ENCODE results near the gene RBM4B. TPM values are rescaled to one million over a fixed set of nuclear protein-coding genes. Genes with fewer than 3 reads are reported as not detected.
A peak's percentile ranks its signal among the peaks of the same experiment; 100 is the strongest.

The RBM4B gene
- total RNA-seq, 2 donors from 2014 or later = 12.5 to 18.4 TPM

DNA sequence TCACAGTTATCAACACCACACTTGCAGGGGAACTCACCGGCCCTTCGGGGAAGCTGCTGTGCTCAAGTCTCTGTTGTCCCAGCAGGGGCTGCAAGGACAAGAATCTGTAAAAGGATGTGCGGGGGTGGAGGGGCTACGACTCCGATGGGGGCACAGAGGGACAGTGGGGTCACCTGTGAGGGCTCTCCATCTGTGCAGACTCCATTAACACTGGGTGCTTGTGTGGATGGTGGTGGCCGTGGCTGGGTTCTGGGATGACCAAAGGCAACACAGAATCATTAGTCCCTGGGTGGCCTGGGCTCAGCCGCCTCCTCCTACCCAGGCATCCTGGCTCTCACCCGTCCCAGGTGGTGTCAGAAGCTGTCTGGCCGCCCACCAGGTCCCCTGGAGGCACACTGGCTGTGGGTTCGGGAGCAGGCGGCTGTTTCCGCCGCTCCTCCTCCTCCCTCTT is 10.2 kb upstream of the RBM4B start:
- DNase-seq = no peak
- no peak for ATAC-seq (replicated peaks in 1 of 2)
- Mint-ChIP-seq H3K27me3 (ENCODE audit: low read depth) (no peaks in the 10 kb centered on the region), H3K9me3 (no peaks in the 10 kb centered on the region), H3K4me1 (ENCODE audit: low read depth) (no peaks in the 10 kb centered on the region), H3K36me3 (ENCODE audit: insufficient read depth in 2 of 2) (no peaks in the 10 kb centered on the region), H3K27ac (no peak overlapping the region), H3K4me3 (no peak overlapping the region)

DNA sequence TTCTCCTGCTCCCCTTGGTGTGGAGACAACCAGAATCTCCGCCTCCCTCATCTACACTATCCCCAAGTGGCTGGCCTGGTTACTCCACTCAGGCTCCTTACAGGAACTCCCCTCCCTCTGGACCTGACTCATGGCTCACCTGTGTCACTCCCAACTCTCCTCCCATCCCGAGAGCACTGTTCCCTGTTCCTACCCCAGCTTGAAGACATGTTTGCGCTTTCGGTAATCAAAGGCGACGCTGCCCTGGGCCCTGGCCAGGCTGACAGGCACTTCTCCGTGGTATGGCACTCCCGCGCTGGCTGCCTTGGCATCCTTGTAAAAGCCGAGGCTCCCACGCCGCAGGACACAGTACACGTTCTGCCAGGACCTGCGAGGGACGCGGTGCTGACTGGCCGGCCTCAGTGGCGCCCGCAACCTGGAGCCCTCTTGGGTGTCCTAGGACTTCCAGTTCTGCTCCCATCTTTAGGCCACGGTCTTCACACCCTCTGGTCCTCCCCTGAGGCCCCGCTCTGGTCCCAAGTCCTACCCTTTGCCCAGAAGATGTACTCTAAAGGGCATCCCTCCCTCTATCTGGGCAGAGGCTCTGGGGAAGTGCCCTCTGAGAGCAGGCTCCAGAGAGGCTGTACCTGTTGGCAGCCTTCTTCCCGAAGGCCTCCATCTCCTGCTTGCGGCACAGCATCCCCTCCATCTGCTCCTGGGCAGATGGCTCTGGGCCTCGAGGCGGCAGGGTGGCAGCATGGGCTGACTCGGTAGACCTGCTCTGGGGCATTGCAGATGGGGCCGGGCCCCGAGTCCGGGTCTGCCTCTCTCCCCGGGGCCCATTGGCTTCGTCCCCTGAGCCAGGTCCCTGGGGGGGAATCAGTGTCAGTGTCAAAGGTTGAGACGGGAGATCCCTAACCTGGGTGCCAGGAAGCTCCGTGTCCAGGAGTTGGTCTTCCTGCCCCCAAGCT is 9.4 kb upstream of the RBM4B start:
- Mint-ChIP-seq H3K36me3 (ENCODE audit: insufficient read depth in 2 of 2) (no peaks in the 10 kb centered on the region), H3K4me1 (ENCODE audit: low read depth) (no peaks in the 10 kb centered on the region), H3K27ac (no peak overlapping the region), H3K4me3 (no peak overlapping the region), H3K9me3 (no peaks in the 10 kb centered on the region), H3K27me3 (ENCODE audit: low read depth) (no peaks in the 10 kb centered on the region)
- no peak for DNase-seq
- no peak for ATAC-seq (replicated peaks in 1 of 2)

DNA sequence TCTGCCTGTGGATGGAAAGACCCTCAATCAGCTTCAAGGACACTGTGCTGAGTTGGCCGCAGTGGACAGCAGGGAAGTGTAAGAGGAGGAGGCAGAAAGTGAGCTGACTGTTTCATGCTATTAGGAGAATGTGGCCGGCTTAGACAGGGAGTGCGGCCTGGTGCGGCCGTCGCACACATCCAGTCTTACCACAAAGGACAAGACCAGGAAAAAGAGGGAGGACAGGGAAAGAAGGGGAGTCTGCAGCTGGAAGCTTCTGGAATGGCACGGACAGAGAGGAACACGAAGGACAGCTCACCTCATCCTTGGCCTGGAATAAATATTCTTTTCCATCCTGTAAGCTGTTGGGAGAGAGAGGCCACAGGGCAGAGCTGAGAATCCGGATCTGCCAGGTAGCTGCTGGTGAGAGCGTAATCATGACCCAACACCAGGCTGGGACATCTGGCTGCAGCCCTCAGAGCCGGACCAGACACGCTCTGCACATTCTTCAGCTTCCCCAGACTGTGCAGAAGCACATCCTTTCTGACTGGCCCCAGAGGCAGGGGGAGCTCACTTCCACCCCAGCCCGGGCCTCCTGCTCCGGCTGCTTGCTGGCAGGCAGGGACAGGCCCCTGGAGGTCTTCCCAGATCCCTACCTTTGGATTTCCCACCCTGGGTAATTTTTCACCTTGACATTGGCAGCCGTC is 8.6 kb upstream of the RBM4B start:
- H3K4me3 Mint-ChIP-seq = no peak overlapping the region

DNA sequence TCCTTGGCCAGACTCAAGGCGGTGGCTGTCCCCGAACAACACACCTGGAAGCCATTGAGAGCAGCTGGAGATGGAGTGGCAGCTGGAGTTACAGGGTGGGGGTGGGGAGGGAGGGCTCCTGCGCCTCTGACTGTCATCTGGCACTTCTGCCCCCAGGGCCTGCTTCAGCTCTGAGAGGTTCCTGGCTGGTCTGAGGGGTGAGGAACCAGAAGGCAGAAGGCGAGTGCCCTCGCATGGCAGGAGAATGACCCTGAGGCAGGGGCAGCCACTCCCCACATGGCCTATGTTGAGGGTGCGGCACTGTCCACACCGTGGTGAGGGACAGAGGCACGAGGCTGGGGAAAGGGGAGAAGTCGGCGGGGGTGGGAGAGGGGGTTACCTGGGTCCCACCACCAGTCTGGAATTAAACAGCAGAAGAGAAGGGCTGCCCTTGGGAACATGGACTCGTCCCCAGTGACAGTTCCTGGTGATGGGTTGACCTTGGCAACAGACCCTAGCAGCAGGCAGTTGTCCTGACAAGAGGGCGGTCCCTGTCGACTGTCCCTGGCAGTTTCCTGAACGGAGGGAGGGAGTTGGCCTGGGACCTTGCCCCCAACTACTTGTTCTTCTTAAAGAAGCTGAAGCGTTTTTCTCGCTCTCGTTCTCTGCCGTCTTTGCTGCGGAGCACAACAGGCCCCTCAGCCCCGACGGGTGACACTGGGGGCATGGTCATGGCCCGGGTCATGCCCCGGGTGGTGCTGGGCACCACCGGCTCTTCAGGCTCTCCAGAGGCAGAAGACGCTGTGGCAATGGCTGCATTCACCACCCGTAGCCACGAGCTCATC is 7.8 kb upstream of the RBM4B start:
- Mint-ChIP-seq H3K27me3 (ENCODE audit: low read depth) (no peaks in the 10 kb centered on the region), H3K27ac (no peak overlapping the region), H3K4me3 (no peak overlapping the region), H3K36me3 (ENCODE audit: insufficient read depth in 2 of 2) (no peaks in the 10 kb centered on the region), H3K9me3 (no peaks in the 10 kb centered on the region), H3K4me1 (ENCODE audit: low read depth) (no peaks in the 10 kb centered on the region)
- DNase-seq = no peak
- ATAC-seq (replicated peaks in 1 of 2) = no peak

More for the DNA sequence above, 8.6 kb upstream of the RBM4B start:
- Mint-ChIP-seq H3K27me3 (ENCODE audit: low read depth) (no peaks in the 10 kb centered on the region), H3K27ac (no peak overlapping the region), H3K4me1 (ENCODE audit: low read depth) (no peaks in the 10 kb centered on the region), H3K36me3 (ENCODE audit: insufficient read depth in 2 of 2) (no peaks in the 10 kb centered on the region), H3K9me3 (no peaks in the 10 kb centered on the region)
- ATAC-seq (replicated peaks in 1 of 2) = no peak
- DNase-seq = no peak

DNA sequence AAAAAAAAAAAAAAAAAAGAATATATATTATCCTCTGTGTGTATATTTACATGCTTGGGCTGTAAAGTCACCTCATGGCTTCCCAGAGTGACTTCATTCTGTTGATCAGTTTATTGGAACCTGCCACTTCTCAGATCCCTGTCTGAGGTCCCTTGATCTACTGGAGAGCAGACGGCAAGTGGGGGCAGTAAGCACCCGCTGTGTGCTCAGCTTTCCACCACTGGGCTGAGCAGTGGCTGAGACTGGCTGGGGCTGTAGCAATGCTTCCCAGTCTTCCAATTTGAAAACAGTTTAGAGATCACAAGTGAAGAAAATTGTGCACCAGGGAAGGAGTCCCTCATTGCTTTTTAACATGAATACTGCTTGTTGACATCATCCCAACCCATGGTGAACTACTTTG is 6.9 kb upstream of the RBM4B start:
- ATAC-seq (replicated peaks in 1 of 2) (no peak), DNase-seq (no peak)
- H3K9me3 Mint-ChIP-seq = no peaks in the 10 kb centered on the region
- H3K27me3 Mint-ChIP-seq (ENCODE audit: low read depth) = no peaks in the 10 kb centered on the region
- no peaks in the 10 kb centered on the region for H3K36me3 Mint-ChIP-seq (ENCODE audit: insufficient read depth in 2 of 2)
- no peak overlapping the region for H3K4me3 Mint-ChIP-seq
- no peaks in the 10 kb centered on the region for H3K4me1 Mint-ChIP-seq (ENCODE audit: low read depth)
- H3K27ac Mint-ChIP-seq = no peak overlapping the region

DNA sequence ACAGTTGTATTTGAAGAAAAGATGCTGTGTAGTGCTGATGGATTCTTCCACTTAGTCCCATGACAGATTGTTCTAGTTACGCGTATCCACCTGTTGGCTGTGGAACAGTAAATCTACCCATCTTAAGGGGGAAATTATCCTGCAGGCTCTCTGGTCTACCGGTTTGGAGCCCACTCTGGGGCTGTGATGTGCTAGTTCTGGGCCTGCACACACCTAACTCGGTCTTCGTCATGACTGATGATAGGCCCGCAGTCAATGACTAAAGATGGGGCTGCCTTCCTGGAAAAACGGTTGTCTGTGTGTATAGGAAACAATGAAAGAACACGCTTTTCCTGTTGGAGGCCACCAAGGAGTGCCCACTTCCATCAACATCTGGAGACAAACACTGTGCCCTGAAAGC is 6.2 kb upstream of the RBM4B start:
- no peaks in the 10 kb centered on the region for H3K9me3 Mint-ChIP-seq

DNA sequence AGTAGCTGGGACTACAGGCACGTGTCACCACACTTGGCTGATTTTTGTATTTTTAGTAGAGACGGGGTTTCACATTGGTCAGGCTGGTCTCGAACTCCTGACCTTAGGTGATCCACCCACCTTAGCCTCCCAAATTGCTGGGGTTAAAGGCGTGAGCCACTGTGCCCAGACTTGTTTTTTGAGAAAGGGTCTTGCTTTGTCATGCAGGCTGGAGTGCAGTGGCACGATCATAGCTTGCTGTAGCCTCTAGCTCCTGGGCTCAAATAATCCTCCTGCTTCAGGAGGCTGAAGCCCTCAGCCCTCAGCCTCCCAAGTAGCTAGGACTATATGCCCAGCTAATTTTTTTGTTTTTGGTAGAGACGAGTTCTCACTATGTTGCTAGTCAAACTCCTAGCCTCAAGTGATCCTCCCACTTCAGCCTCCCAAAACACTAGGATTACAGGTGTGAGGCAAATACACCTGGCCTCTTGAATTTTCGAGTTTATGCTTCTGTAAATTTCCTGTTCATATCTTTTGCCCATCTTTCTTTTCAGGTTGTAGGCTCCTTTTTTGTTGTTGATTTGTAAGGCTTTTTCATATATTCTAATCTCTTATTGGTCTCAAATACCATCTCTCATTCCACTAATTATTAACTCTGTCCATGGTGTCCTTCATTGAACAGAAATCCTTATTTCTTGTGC is 3.4 kb upstream of the RBM4B start:
- H3K4me3 Mint-ChIP-seq = no peak overlapping the region
- H3K36me3 Mint-ChIP-seq (ENCODE audit: insufficient read depth in 2 of 2) = no peaks in the 10 kb centered on the region
- H3K27me3 Mint-ChIP-seq (ENCODE audit: low read depth) = no peaks in the 10 kb centered on the region
- ATAC-seq (replicated peaks in 1 of 2) = no peak
- no peak overlapping the region for H3K27ac Mint-ChIP-seq
- H3K9me3 Mint-ChIP-seq = no peaks in the 10 kb centered on the region
- DNase-seq = no peak
- H3K4me1 Mint-ChIP-seq (ENCODE audit: low read depth) = peaks cover 12% of the 10 kb centered on the region

More for the DNA sequence above, 6.2 kb upstream of the RBM4B start:
- Mint-ChIP-seq H3K27ac (no peak overlapping the region), H3K4me1 (ENCODE audit: low read depth) (no peaks in the 10 kb centered on the region), H3K27me3 (ENCODE audit: low read depth) (no peaks in the 10 kb centered on the region), H3K4me3 (no peak overlapping the region), H3K36me3 (ENCODE audit: insufficient read depth in 2 of 2) (no peaks in the 10 kb centered on the region)
- no peak for DNase-seq
- no peak for ATAC-seq (replicated peaks in 1 of 2)

DNA sequence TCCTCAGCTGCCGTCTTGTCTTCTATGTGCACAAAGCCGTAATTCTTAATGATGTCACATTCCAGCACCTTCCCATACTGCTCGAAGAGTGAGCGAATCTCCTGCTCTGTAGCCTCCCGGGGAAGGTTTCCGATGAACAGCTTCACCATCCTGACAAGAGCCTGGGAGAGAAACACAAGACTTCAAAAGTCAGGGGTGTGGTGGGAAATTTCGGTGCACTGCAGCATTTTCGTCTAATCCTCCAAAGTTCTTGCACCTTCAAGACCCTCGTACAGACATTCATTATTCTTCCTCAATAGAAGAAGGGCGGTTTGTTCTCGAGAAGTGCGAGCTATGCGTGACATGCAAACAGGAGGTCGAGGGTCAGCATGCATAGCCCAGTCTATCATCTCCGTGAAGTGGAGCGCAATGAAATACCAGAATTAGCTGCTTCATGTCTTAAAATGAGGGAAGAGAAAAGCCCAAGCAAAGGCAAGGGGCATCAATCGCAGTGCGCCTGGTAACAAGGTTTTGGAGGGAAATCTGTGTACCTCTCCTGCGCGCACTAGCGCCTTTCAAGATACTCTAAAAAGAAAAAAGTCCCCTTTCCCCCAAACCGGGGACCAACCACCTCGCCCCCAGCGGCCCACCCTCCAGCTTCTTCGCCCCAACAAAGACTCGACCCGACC is 622 bp downstream of the RBM4B start:
- ATAC-seq (replicated peaks in 1 of 2) (no peak), DNase-seq (no peak)
- Mint-ChIP-seq H3K4me1 (ENCODE audit: low read depth) (peaks cover 37% of the 10 kb centered on the region), H3K4me3 (peak overlapping the region; percentile 91), H3K9me3 (no peaks in the 10 kb centered on the region), H3K27me3 (ENCODE audit: low read depth) (no peaks in the 10 kb centered on the region), H3K36me3 (ENCODE audit: insufficient read depth in 2 of 2) (no peaks in the 10 kb centered on the region), H3K27ac (peak overlapping the region; percentile 95)

DNA sequence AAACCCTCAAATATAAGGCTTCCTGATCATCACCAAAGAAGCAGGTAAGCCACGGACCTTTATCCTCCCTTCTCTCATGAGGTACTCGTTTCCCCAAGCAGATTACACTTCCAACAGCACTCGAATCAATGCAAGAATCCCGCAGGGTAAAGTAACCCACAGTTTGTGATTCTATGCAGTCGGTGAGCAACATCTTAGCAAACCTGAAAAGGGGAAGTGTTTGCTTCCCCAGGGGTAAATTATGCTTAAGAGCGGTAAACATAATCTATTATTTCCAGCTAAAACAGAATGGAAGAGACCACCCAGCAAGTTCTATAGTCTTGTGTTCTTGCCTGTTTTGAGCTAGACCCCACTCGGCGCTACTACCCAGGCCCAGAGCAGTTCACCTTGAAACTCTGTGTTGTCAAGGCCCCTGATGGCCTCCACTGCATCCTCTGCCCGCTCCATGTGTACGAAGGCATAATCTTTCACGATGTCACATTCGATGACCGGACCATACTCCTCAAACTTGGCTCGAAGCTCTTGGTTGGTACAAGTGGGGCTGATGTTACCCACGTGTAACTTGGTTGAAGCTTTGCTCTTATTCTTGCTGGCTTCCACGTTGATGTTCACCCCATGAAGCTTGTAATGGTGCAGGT is 1.3 kb downstream of the RBM4B start:
- Mint-ChIP-seq H3K4me3 (peak overlapping the region; percentile 91), H3K27ac (peak overlapping the region; percentile 25), H3K4me1 (ENCODE audit: low read depth) (peaks cover 37% of the 10 kb centered on the region), H3K9me3 (no peaks in the 10 kb centered on the region), H3K36me3 (ENCODE audit: insufficient read depth in 2 of 2) (no peaks in the 10 kb centered on the region), H3K27me3 (ENCODE audit: low read depth) (no peaks in the 10 kb centered on the region)
- ATAC-seq (replicated peaks in 1 of 2) = no peak
- DNase-seq = no peak

DNA sequence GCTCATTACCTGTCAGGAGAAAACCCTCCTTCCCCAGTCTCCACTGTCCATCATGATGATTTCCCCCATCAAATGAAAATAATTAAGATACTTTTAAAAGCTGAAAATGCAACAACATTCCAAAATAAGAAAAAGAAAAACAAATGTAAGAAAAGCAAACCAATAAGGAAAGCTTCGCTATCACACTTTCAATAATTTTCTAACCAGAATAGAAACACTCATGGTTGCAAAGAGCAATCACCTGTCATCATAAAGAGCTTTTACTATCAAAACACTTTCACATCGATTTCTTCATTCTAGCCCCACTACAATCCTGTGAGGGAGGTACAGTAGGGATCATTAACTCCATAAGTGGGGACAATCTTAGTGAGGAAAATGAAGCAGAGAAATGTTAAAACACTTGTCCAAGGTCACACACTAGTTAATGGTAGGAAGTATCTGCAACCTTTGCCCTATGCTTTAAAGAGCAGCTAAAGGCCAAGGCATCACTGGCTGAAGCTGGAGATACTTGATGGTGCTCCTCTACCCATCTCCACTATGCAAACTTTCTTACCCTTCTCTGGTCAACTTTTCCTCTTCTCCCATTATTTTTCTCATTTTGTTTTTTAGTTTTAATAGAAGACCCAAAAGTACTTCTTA is 2.6 kb downstream of the RBM4B start:
- peak overlapping the region; percentile 1 to 72 for H3K4me3 Mint-ChIP-seq
- no peaks in the 10 kb centered on the region for H3K36me3 Mint-ChIP-seq (ENCODE audit: insufficient read depth in 2 of 2)
- H3K27me3 Mint-ChIP-seq (ENCODE audit: low read depth) = no peaks in the 10 kb centered on the region
- DNase-seq (no peak), ATAC-seq (replicated peaks in 1 of 2) (no peak)
- peaks cover 44% of the 10 kb centered on the region for H3K4me1 Mint-ChIP-seq (ENCODE audit: low read depth)
- no peaks in the 10 kb centered on the region for H3K9me3 Mint-ChIP-seq
- peak overlapping the region; percentile 88 for H3K27ac Mint-ChIP-seq

DNA sequence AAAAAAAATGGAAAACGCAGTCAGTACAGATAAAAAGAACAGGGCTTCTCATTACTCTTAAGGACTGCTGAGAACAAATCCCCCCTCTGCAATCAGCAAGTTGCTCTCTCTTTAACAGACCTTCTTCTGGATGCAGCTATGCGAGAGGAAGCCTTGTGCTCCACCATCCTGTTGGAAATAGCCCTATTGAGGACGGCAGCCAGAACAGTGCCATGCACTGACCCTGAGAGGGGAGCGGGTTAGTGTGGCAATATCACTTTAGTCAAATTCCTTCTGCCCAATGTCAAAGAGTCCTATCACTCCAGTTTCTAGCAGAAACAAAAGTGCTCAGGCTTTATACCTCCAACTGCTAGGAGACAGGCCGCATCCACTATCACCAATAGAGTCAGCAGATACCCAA is 6.9 kb downstream of the RBM4B start:
- H3K27ac Mint-ChIP-seq = peak overlapping the region; percentile 79

More for the DNA sequence above, 6.9 kb downstream of the RBM4B start:
- no peaks in the 10 kb centered on the region for H3K9me3 Mint-ChIP-seq
- no peak for ATAC-seq (replicated peaks in 1 of 2)
- H3K27me3 Mint-ChIP-seq (ENCODE audit: low read depth) = no peaks in the 10 kb centered on the region
- no peak overlapping the region for H3K4me3 Mint-ChIP-seq
- peaks cover 0 to 5% of the 10 kb centered on the region in 2 donors for H3K36me3 Mint-ChIP-seq (ENCODE audit: insufficient read depth in 2 of 2)
- H3K4me1 Mint-ChIP-seq (ENCODE audit: low read depth) = peaks cover 37% of the 10 kb centered on the region
- no peak for DNase-seq

Data from activated T-cell treated with anti-CD3 and anti-CD28 coated beads, Interleukin-2, amount 50 U/mL, for 72 hours (primary cell).